ENCODE measurements around the gene FZD7.

FZD7 gene

DNA sequence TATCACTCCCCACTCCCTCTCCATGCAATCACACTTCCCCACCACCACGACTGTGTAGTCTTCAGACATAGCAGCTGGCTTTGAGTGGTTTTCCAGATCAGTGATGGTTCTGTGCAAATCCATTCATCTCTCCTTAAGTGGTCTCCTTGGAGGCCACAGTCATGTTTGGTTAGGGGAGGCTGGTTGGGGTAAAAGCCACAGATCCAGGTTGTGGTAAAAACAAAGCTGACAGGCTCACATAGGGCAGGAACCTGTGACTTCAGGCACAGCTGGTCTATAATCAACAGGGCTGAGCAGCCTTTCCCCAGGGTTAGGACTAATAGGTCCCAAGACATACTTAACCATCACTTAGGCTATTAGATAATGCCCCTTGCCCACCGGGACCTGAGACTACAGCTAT lies 46.2 kb upstream of the FZD7 start:
- H3K9me3 ChIP-seq: no peaks in the 10 kb centered on the region
- no peak overlapping the region for H3K4me3 ChIP-seq (ENCODE audit: low read depth in 1 of 2, low read length in 1 of 2)
- no peaks in the 10 kb centered on the region for H3K27me3 ChIP-seq
- no peaks in the 10 kb centered on the region for H3K36me3 ChIP-seq
- no peaks in the 10 kb centered on the region for H3K4me1 ChIP-seq (ENCODE audit: control insufficient read depth in 1 of 2, insufficient read depth in 1 of 2, low read depth in 1 of 2, low read length in 1 of 2)
- TF ChIP-seq, protein P1, sequence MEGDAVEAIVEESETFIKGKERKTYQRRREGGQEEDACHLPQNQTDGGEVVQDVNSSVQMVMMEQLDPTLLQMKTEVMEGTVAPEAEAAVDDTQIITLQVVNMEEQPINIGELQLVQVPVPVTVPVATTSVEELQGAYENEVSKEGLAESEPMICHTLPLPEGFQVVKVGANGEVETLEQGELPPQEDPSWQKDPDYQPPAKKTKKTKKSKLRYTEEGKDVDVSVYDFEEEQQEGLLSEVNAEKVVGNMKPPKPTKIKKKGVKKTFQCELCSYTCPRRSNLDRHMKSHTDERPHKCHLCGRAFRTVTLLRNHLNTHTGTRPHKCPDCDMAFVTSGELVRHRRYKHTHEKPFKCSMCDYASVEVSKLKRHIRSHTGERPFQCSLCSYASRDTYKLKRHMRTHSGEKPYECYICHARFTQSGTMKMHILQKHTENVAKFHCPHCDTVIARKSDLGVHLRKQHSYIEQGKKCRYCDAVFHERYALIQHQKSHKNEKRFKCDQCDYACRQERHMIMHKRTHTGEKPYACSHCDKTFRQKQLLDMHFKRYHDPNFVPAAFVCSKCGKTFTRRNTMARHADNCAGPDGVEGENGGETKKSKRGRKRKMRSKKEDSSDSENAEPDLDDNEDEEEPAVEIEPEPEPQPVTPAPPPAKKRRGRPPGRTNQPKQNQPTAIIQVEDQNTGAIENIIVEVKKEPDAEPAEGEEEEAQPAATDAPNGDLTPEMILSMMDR (IDR thresholded peaks at IDR 0.05): no peak
- H3K27ac ChIP-seq: no peak overlapping the region

GRCh38 chr2:201990069-201990468 lies 43.6 kb upstream of the FZD7 start:
- no peaks in the 10 kb centered on the region for H3K27me3 ChIP-seq
- H3K27ac ChIP-seq: no peak overlapping the region
- no peaks in the 10 kb centered on the region for H3K9me3 ChIP-seq
- H3K4me3 ChIP-seq (ENCODE audit: low read depth in 1 of 2, low read length in 1 of 2): no peak overlapping the region
- H3K4me1 ChIP-seq (ENCODE audit: control insufficient read depth in 1 of 2, insufficient read depth in 1 of 2, low read depth in 1 of 2, low read length in 1 of 2): no peaks in the 10 kb centered on the region
- TF ChIP-seq, protein P1 (IDR thresholded peaks at IDR 0.05): no peak
- H3K36me3 ChIP-seq: no peaks in the 10 kb centered on the region

- Histone ChIP-seq H3K9me3 (no peaks in the 10 kb centered on the region), H3K27ac (no peak overlapping the region), H3K36me3 (no peaks in the 10 kb centered on the region), H3K4me3 (ENCODE audit: low read depth in 1 of 2, low read length in 1 of 2) (no peak overlapping the region), H3K4me1 (ENCODE audit: control insufficient read depth in 1 of 2, insufficient read depth in 1 of 2, low read depth in 1 of 2, low read length in 1 of 2) (no peaks in the 10 kb centered on the region), H3K27me3 (no peaks in the 10 kb centered on the region)
- TF ChIP-seq, protein P1 (IDR thresholded peaks at IDR 0.05): no peak
Observed at GRCh38 chr2:201992960-201993359, 40.7 kb upstream of the FZD7 start.

DNA sequence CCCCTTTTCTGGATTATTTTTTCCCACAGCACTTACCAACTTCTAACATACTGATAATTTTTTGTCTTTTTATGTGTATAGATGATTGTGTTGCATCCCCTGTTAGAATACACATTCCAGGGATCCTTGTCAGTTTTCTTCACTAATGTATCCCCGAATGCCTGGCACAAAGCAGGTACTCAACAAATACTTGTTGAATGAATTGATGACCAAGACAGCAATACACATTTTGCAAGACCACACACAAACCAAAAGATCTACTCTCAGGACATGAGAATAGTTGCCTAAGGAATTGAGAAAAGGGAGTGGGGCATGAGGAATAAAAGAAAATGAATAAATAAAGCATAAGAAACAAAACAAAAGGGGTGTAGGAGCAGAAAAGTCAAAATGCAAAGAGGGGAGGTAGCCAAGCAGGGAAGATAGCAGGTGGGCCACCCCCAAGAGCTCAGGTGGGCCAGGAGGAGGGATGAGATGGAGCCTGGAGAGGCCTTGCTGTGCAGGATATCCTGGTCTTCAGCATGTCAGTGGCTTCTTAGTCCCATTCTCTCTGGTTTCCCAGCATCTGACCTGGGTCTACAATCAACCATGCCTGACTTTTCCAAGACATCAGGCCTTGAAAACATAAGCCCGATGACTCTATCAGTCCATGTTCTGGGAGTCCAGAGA lies 38.5 kb upstream of the FZD7 start:
- TF ChIP-seq, protein P1 (IDR thresholded peaks at IDR 0.05): no peak

GRCh38 chr2:201996006-201996405 lies 37.6 kb upstream of the FZD7 start:
- no peak overlapping the region for H3K27ac ChIP-seq
- no peak overlapping the region for H3K4me3 ChIP-seq (ENCODE audit: low read depth in 1 of 2, low read length in 1 of 2)
- no peaks in the 10 kb centered on the region for H3K9me3 ChIP-seq
- H3K4me1 ChIP-seq (ENCODE audit: control insufficient read depth in 1 of 2, insufficient read depth in 1 of 2, low read depth in 1 of 2, low read length in 1 of 2): no peaks in the 10 kb centered on the region
- TF ChIP-seq, protein P1 (IDR thresholded peaks at IDR 0.05): no peak
- H3K36me3 ChIP-seq: no peaks in the 10 kb centered on the region
- no peaks in the 10 kb centered on the region for H3K27me3 ChIP-seq

More for the DNA sequence above, 38.5 kb upstream of the FZD7 start:
- Histone ChIP-seq H3K4me1 (ENCODE audit: control insufficient read depth in 1 of 2, insufficient read depth in 1 of 2, low read depth in 1 of 2, low read length in 1 of 2) (no peaks in the 10 kb centered on the region), H3K27me3 (no peaks in the 10 kb centered on the region), H3K27ac (no peak overlapping the region), H3K4me3 (ENCODE audit: low read depth in 1 of 2, low read length in 1 of 2) (no peak overlapping the region), H3K9me3 (no peaks in the 10 kb centered on the region), H3K36me3 (no peaks in the 10 kb centered on the region)

All from neutrophil (primary cell).